ENCODE results near the gene RNF149.

The RNF149 gene

GRCh38 chr2:101351207-101351606, 42.7 kb upstream of the RNF149 start:
- DNase-seq (ENCODE audit: low read depth, low spot score), result no peak
- in situ Hi-C loops (cut with HindIII; ENCODE audit: low sequenced_read_pairs), result no loop called here
- no peak overlapping the region for H3K4me3 ChIP-seq (ENCODE audit: low read depth, low read length)
- no peak for TF ChIP-seq CTCF (IDR thresholded peaks at IDR 0.05; ENCODE audit: low read depth, low read length)

- in situ Hi-C loops (cut with HindIII; ENCODE audit: low sequenced_read_pairs), result no loop called here
- peak; percentile 55 for DNase-seq (ENCODE audit: low read depth, low spot score)
These were observed 41.6 kb upstream of the RNF149 start for GRCh38 chr2:101349893-101350662.

GRCh38 chr2:101348883-101349282, 40.4 kb upstream of the RNF149 start:
- no peak for TF ChIP-seq CTCF (IDR thresholded peaks at IDR 0.05; ENCODE audit: low read depth, low read length)
- in situ Hi-C loops (cut with HindIII; ENCODE audit: low sequenced_read_pairs), result no loop called here
- no peak for DNase-seq (ENCODE audit: low read depth, low spot score)
- no peak overlapping the region for H3K4me3 ChIP-seq (ENCODE audit: low read depth, low read length)

More at GRCh38 chr2:101349893-101350662, 41.6 kb upstream of the RNF149 start:
- TF ChIP-seq CTCF (IDR thresholded peaks at IDR 0.05; ENCODE audit: low read depth, low read length), result peak; percentile 57
- no peak overlapping the region for H3K4me3 ChIP-seq (ENCODE audit: low read depth, low read length)

GRCh38 chr2:101346909-101347308, 38.4 kb upstream of the RNF149 start:
- H3K4me3 ChIP-seq (ENCODE audit: low read depth, low read length), result no peak overlapping the region
- no peak for TF ChIP-seq CTCF (IDR thresholded peaks at IDR 0.05; ENCODE audit: low read depth, low read length)
- DNase-seq (ENCODE audit: low read depth, low spot score), result no peak
- in situ Hi-C loops (cut with HindIII; ENCODE audit: low sequenced_read_pairs), result no loop called here

GRCh38 chr2:101344137-101344536, 35.6 kb upstream of the RNF149 start:
- TF ChIP-seq CTCF (IDR thresholded peaks at IDR 0.05; ENCODE audit: low read depth, low read length), result no peak
- in situ Hi-C loops (cut with HindIII; ENCODE audit: low sequenced_read_pairs), result no loop called here
- no peak overlapping the region for H3K4me3 ChIP-seq (ENCODE audit: low read depth, low read length)
- no peak for DNase-seq (ENCODE audit: low read depth, low spot score)

GRCh38 chr2:101342625-101343008, 34.1 kb upstream of the RNF149 start:
- in situ Hi-C loops (cut with HindIII; ENCODE audit: low sequenced_read_pairs), result no loop called here
- H3K4me3 ChIP-seq (ENCODE audit: low read depth, low read length), result no peak overlapping the region
- no peak for DNase-seq (ENCODE audit: low read depth, low spot score)
- no peak for TF ChIP-seq CTCF (IDR thresholded peaks at IDR 0.05; ENCODE audit: low read depth, low read length)

Measured in astrocyte of the spinal cord (primary cell).